ENCODE measurements around the gene TEX13B. TPM values are rescaled to one million over a fixed set of nuclear protein-coding genes. Genes with fewer than 3 reads are reported as not detected.

The TEX13B gene
- polyA plus RNA-seq, 1 experiment, result not detected

- TF ChIP-seq CTCF (IDR thresholded peaks at IDR 0.05; ENCODE audit: insufficient read depth, low read depth, low read length), result no peak
- Histone ChIP-seq H3K36me3 (ENCODE audit: control insufficient read depth, insufficient read depth, low read length) (no peaks in the 10 kb centered on the region), H3K27me3 (ENCODE audit: control insufficient read depth, insufficient read depth, low read length) (no peaks in the 10 kb centered on the region; the same call in 1 of the 2 replicates), H3K4me3 (ENCODE audit: low read depth, low read length) (no peak overlapping the region)
- ChIA-PET CTCF (interaction anchor here (0.7 to 2.8 kb wide), 2 partner anchors 116 to 201 kb away, joined by 3 to 15 read pairs; no protein-coding TSS in a partner anchor), POLR2A (no interaction called here)
- no peak for DNase-seq (ENCODE audit: low read depth)
These were observed 40.4 kb upstream of the TEX13B start for GRCh38 chrX:108022491-108023089.

- Histone ChIP-seq H3K4me3 (ENCODE audit: low read depth, low read length) (no peak overlapping the region), H3K27me3 (ENCODE audit: control insufficient read depth, insufficient read depth, low read length) (no peaks in the 10 kb centered on the region), H3K36me3 (ENCODE audit: control insufficient read depth, insufficient read depth, low read length) (no peaks in the 10 kb centered on the region)
- TF ChIP-seq CTCF (IDR thresholded peaks at IDR 0.05; ENCODE audit: insufficient read depth, low read depth, low read length), result peak; percentile 44
- DNase-seq (ENCODE audit: low read depth), result no peak
- ChIA-PET CTCF (interaction anchor here (0.6 to 2.8 kb wide), 6 partner anchors 18 to 1815 kb away, joined by 3 to 15 read pairs (median 3); no protein-coding TSS in a partner anchor), POLR2A (interaction anchor here (0.6 kb wide), 1 partner anchor 755 kb away, joined by 3 read pairs; no protein-coding TSS in a partner anchor)
These were observed 38.5 kb upstream of the TEX13B start for GRCh38 chrX:108020631-108021030.

GRCh38 chrX:108019382-108019875, 37.3 kb upstream of the TEX13B start:
- Histone ChIP-seq H3K27me3 (ENCODE audit: control insufficient read depth, insufficient read depth, low read length) (no peaks in the 10 kb centered on the region), H3K36me3 (ENCODE audit: control insufficient read depth, insufficient read depth, low read length) (no peaks in the 10 kb centered on the region), H3K4me3 (ENCODE audit: low read depth, low read length) (no peak overlapping the region)
- TF ChIP-seq CTCF (IDR thresholded peaks at IDR 0.05; ENCODE audit: insufficient read depth, low read depth, low read length), result no peak
- no peak for DNase-seq (ENCODE audit: low read depth)
- CTCF ChIA-PET, result no interaction called here
- POLR2A ChIA-PET, result no interaction called here

GRCh38 chrX:108018656-108019381, 36.6 kb upstream of the TEX13B start:
- DNase-seq (ENCODE audit: low read depth), result no peak
- no peak for TF ChIP-seq CTCF (IDR thresholded peaks at IDR 0.05; ENCODE audit: insufficient read depth, low read depth, low read length)
- Histone ChIP-seq H3K27me3 (ENCODE audit: control insufficient read depth, insufficient read depth, low read length) (no peaks in the 10 kb centered on the region), H3K36me3 (ENCODE audit: control insufficient read depth, insufficient read depth, low read length) (no peaks in the 10 kb centered on the region), H3K4me3 (ENCODE audit: low read depth, low read length) (no peak overlapping the region)
- CTCF ChIA-PET, result no interaction called here
- POLR2A ChIA-PET, result no interaction called here

- Histone ChIP-seq H3K27me3 (ENCODE audit: control insufficient read depth, insufficient read depth, low read length) (no peaks in the 10 kb centered on the region), H3K36me3 (ENCODE audit: control insufficient read depth, insufficient read depth, low read length) (no peaks in the 10 kb centered on the region), H3K4me3 (ENCODE audit: low read depth, low read length) (no peak overlapping the region)
- no peak for DNase-seq (ENCODE audit: low read depth)
- ChIA-PET CTCF (no interaction called here), POLR2A (no interaction called here)
- peak; percentile 45 for TF ChIP-seq CTCF (IDR thresholded peaks at IDR 0.05; ENCODE audit: insufficient read depth, low read depth, low read length)
These were observed 19.1 kb upstream of the TEX13B start for GRCh38 chrX:108001218-108001814.
